NCI-H510A (cell line): ENCODE results near the gene FERD3L.

Source experiments
- DNase-seq: peaks from one replicate; lab custom pipeline; 2025; lab: John Stamatoyannopoulos, UW

The FERD3L gene

GRCh38 chr7:19117091-19117869 is 27.9 kb downstream of the FERD3L start, which contains the start of gene TWIST1:
Gene TWIST1 (minus strand): TSS chr7:19117636. CDS start chr7:19117321, 315 bp downstream.
- DNase-seq, result no peak

GRCh38 chr7:19116121-19117090 is 28.8 kb downstream of the FERD3L start:
- no peak for DNase-seq

GRCh38 chr7:19114551-19114855 is 30.7 kb downstream of the FERD3L start:
- DNase-seq, result no peak

GRCh38 chr7:19113855-19114550 is 31.2 kb downstream of the FERD3L start:
- no peak for DNase-seq

- no peak for DNase-seq
Observed at GRCh38 chr7:19113002-19113350, 32.2 kb downstream of the FERD3L start.

GRCh38 chr7:19112274-19113001 is 32.8 kb downstream of the FERD3L start:
- no peak for DNase-seq

- no peak for DNase-seq
Observed at GRCh38 chr7:19111474-19112273, 33.5 kb downstream of the FERD3L start.

GRCh38 chr7:19110776-19111175 is 34.4 kb downstream of the FERD3L start:
- no peak for DNase-seq

GRCh38 chr7:19110026-19110730 is 35.0 kb downstream of the FERD3L start:
- DNase-seq, result no peak

GRCh38 chr7:19109000-19109946 is 35.9 kb downstream of the FERD3L start:
- DNase-seq, result no peak

GRCh38 chr7:19107356-19108146 is 37.7 kb downstream of the FERD3L start:
- no peak for DNase-seq

GRCh38 chr7:19107081-19107355 is 38.2 kb downstream of the FERD3L start:
- DNase-seq, result no peak

GRCh38 chr7:19106241-19107080 is 38.8 kb downstream of the FERD3L start:
- no peak for DNase-seq

- no peak for DNase-seq
Observed at GRCh38 chr7:19105546-19105945, 39.7 kb downstream of the FERD3L start.

- DNase-seq, result no peak
Observed at GRCh38 chr7:19104811-19105210, 40.4 kb downstream of the FERD3L start.

GRCh38 chr7:19102884-19103283 is 42.3 kb downstream of the FERD3L start:
- no peak for DNase-seq

GRCh38 chr7:19101909-19102308 is 43.3 kb downstream of the FERD3L start:
- no peak for DNase-seq

GRCh38 chr7:19101472-19101871 is 43.7 kb downstream of the FERD3L start:
- no peak for DNase-seq
